Measurements from ENCODE around the gene SLC38A3. TPM values are rescaled to one million over a fixed set of nuclear protein-coding genes. Genes with fewer than 3 reads are reported as not detected.

Gene SLC38A3
- total and polyA plus RNA-seq, 2 experiments from 2014 or later: 24.7 to 56.6 TPM

- Histone ChIP-seq H2AFZ (no peak overlapping the region), H3K4me3 (no peak overlapping the region), H3K4me1 (ENCODE audit: insufficient read depth) (peaks cover 26% of the 10 kb centered on the region), H3K27ac (no peak overlapping the region), H3K36me3 (replicated peaks; ENCODE audit: insufficient read depth, low read depth) (no peaks in the 10 kb centered on the region), H4K20me1 (ENCODE audit: insufficient read depth, poor library complexity, severe bottlenecking) (peaks cover 49% of the 10 kb centered on the region), H3K27me3 (no peaks in the 10 kb centered on the region), H3K4me2 (no peak overlapping the region), H3K9me3 (ENCODE audit: low read depth) (no peaks in the 10 kb centered on the region), H3K9me2 (replicated peaks; ENCODE audit: insufficient read depth) (no peaks in the 10 kb centered on the region), H3K79me2 (peaks cover 87% of the 10 kb centered on the region)
- 53% methylated on average over 3 of the region's 3 CpGs for WGBS (ENCODE audit: low lambda C conversion rate, missing lambda C conversion rate)
- no peak for TF ChIP-seq EZH2 (IDR thresholded peaks at IDR 0.05; ENCODE audit: borderline replicate concordance)
- TF ChIP-seq, protein P1, sequence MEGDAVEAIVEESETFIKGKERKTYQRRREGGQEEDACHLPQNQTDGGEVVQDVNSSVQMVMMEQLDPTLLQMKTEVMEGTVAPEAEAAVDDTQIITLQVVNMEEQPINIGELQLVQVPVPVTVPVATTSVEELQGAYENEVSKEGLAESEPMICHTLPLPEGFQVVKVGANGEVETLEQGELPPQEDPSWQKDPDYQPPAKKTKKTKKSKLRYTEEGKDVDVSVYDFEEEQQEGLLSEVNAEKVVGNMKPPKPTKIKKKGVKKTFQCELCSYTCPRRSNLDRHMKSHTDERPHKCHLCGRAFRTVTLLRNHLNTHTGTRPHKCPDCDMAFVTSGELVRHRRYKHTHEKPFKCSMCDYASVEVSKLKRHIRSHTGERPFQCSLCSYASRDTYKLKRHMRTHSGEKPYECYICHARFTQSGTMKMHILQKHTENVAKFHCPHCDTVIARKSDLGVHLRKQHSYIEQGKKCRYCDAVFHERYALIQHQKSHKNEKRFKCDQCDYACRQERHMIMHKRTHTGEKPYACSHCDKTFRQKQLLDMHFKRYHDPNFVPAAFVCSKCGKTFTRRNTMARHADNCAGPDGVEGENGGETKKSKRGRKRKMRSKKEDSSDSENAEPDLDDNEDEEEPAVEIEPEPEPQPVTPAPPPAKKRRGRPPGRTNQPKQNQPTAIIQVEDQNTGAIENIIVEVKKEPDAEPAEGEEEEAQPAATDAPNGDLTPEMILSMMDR (IDR thresholded peaks at IDR 0.05; ENCODE audit: poor library complexity): no peak
- no peak for TF ChIP-seq EZH2phosphoT487 (IDR thresholded peaks at IDR 0.05; ENCODE audit: low read depth, severe bottlenecking, unreplicated experiment)
- no peak for DNase-seq (ENCODE audit: low spot score)
These were observed 43.3 kb downstream of the SLC38A3 start for GRCh38 chr3:50248387-50248786.

- Histone ChIP-seq H3K27me3 (no peaks in the 10 kb centered on the region), H3K9me3 (ENCODE audit: low read depth) (no peaks in the 10 kb centered on the region), H3K4me3 (no peak overlapping the region), H4K20me1 (ENCODE audit: insufficient read depth, poor library complexity, severe bottlenecking) (peaks cover 49% of the 10 kb centered on the region), H3K27ac (no peak overlapping the region), H3K4me1 (ENCODE audit: insufficient read depth) (peaks cover 26% of the 10 kb centered on the region), H2AFZ (no peak overlapping the region), H3K36me3 (replicated peaks; ENCODE audit: insufficient read depth, low read depth) (no peaks in the 10 kb centered on the region), H3K79me2 (peaks cover 79% of the 10 kb centered on the region), H3K4me2 (no peak overlapping the region), H3K9me2 (replicated peaks; ENCODE audit: insufficient read depth) (no peaks in the 10 kb centered on the region)
- TF ChIP-seq EZH2 (IDR thresholded peaks at IDR 0.05; ENCODE audit: borderline replicate concordance) (no peak), EZH2phosphoT487 (IDR thresholded peaks at IDR 0.05; ENCODE audit: low read depth, severe bottlenecking, unreplicated experiment) (no peak)
- TF ChIP-seq, protein P1 (IDR thresholded peaks at IDR 0.05; ENCODE audit: poor library complexity): no peak
- DNase-seq (ENCODE audit: low spot score): no peak
- WGBS (ENCODE audit: low lambda C conversion rate, missing lambda C conversion rate): 92% methylated on average over 5 of the region's 5 CpGs
These were observed 44.4 kb downstream of the SLC38A3 start for GRCh38 chr3:50249457-50249856.

DNA sequence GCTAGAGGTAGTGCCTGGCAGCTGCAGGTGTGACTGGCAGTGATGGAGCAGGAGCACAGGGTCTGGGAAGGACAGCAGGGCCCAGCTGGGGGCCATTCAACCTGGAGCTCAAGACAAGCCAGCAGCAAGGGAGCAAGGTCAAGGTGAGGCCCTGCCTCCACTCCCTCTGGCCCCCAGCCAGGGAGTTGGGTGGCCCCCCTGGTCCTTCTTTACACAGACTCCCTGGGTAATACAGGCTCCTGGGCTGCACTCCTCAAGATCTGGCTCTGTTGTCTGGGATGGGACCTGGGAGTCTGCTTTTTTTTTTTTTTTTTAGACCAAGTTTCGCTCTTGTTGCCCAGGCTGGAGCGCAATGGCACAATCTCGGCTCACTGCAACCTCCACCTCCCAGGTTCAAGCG lies 45.4 kb downstream of the SLC38A3 start:
- no peak for DNase-seq (ENCODE audit: low spot score)
- TF ChIP-seq EZH2phosphoT487 (IDR thresholded peaks at IDR 0.05; ENCODE audit: low read depth, severe bottlenecking, unreplicated experiment) (no peak), EZH2 (IDR thresholded peaks at IDR 0.05; ENCODE audit: borderline replicate concordance) (no peak)
- TF ChIP-seq, protein P1 (IDR thresholded peaks at IDR 0.05; ENCODE audit: poor library complexity): no peak
- no peak overlapping the region for H3K27ac ChIP-seq
- peaks cover 49% of the 10 kb centered on the region for H4K20me1 ChIP-seq (ENCODE audit: insufficient read depth, poor library complexity, severe bottlenecking)
- no peak overlapping the region for H3K4me3 ChIP-seq
- H3K9me3 ChIP-seq (ENCODE audit: low read depth): no peaks in the 10 kb centered on the region
- no peaks in the 10 kb centered on the region for H3K27me3 ChIP-seq
- H3K36me3 ChIP-seq (replicated peaks; ENCODE audit: insufficient read depth, low read depth): no peaks in the 10 kb centered on the region
- H3K9me2 ChIP-seq (replicated peaks; ENCODE audit: insufficient read depth): no peaks in the 10 kb centered on the region
- no peak overlapping the region for H2AFZ ChIP-seq
- no peak overlapping the region for H3K4me2 ChIP-seq
- H3K4me1 ChIP-seq (ENCODE audit: insufficient read depth): peaks cover 22% of the 10 kb centered on the region
- 100% methylated on average over 4 of the region's 4 CpGs for WGBS (ENCODE audit: low lambda C conversion rate, missing lambda C conversion rate)
- H3K79me2 ChIP-seq: peaks cover 69% of the 10 kb centered on the region

DNA sequence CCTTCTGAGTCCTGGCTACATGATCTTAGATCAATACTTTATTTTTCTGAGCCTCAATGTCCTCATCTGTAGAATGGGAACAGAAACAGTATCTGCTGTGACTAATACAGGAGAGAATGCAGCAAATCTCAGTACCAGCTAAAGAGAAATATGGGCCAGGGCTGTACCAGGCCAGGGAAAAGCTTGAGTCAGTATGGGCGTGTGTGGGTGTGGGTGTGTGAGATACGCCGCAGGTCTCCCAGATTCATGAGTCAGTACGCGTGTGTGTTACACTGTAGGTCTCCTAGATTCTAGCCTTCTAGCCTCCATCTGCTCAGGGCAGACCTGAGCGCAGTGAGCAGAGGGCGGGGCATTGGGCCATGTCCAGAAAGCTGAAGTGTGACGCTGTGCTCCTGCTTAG lies 46.1 kb downstream of the SLC38A3 start:
- no peaks in the 10 kb centered on the region for H3K9me3 ChIP-seq (ENCODE audit: low read depth)
- DNase-seq (ENCODE audit: low spot score): no peak
- peaks cover 16% of the 10 kb centered on the region for H3K4me1 ChIP-seq (ENCODE audit: insufficient read depth)
- no peaks in the 10 kb centered on the region for H3K9me2 ChIP-seq (replicated peaks; ENCODE audit: insufficient read depth)
- H4K20me1 ChIP-seq (ENCODE audit: insufficient read depth, poor library complexity, severe bottlenecking): peaks cover 49% of the 10 kb centered on the region
- no peak for TF ChIP-seq EZH2 (IDR thresholded peaks at IDR 0.05; ENCODE audit: borderline replicate concordance)
- no peak for TF ChIP-seq EZH2phosphoT487 (IDR thresholded peaks at IDR 0.05; ENCODE audit: low read depth, severe bottlenecking, unreplicated experiment)
- TF ChIP-seq, protein P1 (IDR thresholded peaks at IDR 0.05; ENCODE audit: poor library complexity): no peak
- no peaks in the 10 kb centered on the region for H3K27me3 ChIP-seq
- 90% methylated on average over 8 of the region's 8 CpGs for WGBS (ENCODE audit: low lambda C conversion rate, missing lambda C conversion rate)
- H3K4me3 ChIP-seq: no peak overlapping the region
- no peak overlapping the region for H3K27ac ChIP-seq
- peaks cover 64% of the 10 kb centered on the region for H3K79me2 ChIP-seq
- H3K4me2 ChIP-seq: no peak overlapping the region
- H2AFZ ChIP-seq: no peak overlapping the region
- no peaks in the 10 kb centered on the region for H3K36me3 ChIP-seq (replicated peaks; ENCODE audit: insufficient read depth, low read depth)

Measured in hepatocyte (in vitro differentiated cells).